ENCODE results near the gene ARHGAP26. TPM values are rescaled to one million over a fixed set of nuclear protein-coding genes. Genes with fewer than 3 reads are reported as not detected.

Gene ARHGAP26
- total and polyA plus RNA-seq, 2 experiments from 2014 or later: 9.5 to 16.8 TPM

GRCh38 chr5:143101725-143102386 is 331.7 kb downstream of the ARHGAP26 start:
- no peak overlapping the region for H2AFZ ChIP-seq
- no peak overlapping the region; the same call in 1 of the 2 replicates for H3K27ac Mint-ChIP-seq
- DNase-seq (ENCODE audit: low spot score) (no peak), ATAC-seq (no peak)
- no peaks in the 10 kb centered on the region for H3K4me1 ChIP-seq (ENCODE audit: insufficient read depth)
- H3K9me2 ChIP-seq (ENCODE audit: insufficient read depth): no peaks in the 10 kb centered on the region
- H3K27me3 Mint-ChIP-seq (ENCODE audit: insufficient read depth, low read depth, poor library complexity): no peaks in the 10 kb centered on the region
- H3F3A ChIP-seq (replicated peaks; ENCODE audit: low read depth): no peaks in the 10 kb centered on the region
- H3K36me3 ChIP-seq (ENCODE audit: insufficient read depth): no peaks in the 10 kb centered on the region
- H3K4me2 ChIP-seq: no peak overlapping the region
- H3K4me3 Mint-ChIP-seq: no peak overlapping the region
- no peak overlapping the region for H3K4me3 ChIP-seq
- peaks cover 3% of the 10 kb centered on the region; the same call in 1 of the 3 replicates for H3K36me3 Mint-ChIP-seq (ENCODE audit: low read depth)
- H4K20me1 ChIP-seq (replicated peaks; ENCODE audit: insufficient read depth): no peaks in the 10 kb centered on the region
- no peaks in the 10 kb centered on the region for H3K27me3 ChIP-seq (ENCODE audit: insufficient read depth)
- H3K4me1 Mint-ChIP-seq: peaks cover 5% of the 10 kb centered on the region; the same call in 1 of the 3 replicates
- no peaks in the 10 kb centered on the region for H3K9me3 Mint-ChIP-seq
- TF ChIP-seq POLR2AphosphoS5 (IDR thresholded peaks at IDR 0.05; ENCODE audit: low read depth) (no peak), EZH2phosphoT487 (IDR thresholded peaks at IDR 0.05; ENCODE audit: unreplicated experiment) (no peak), ZNF331 (CRISPR knock-in tag; IDR thresholded peaks at IDR 0.05; ENCODE audit: low read depth) (no peak), EZH2 (IDR thresholded peaks at IDR 0.05; ENCODE audit: low read depth, unreplicated experiment) (no peak), NANOG (IDR thresholded peaks at IDR 0.05; ENCODE audit: borderline replicate concordance) (no peak), JUNB (IDR thresholded peaks at IDR 0.05; ENCODE audit: unreplicated experiment) (no peak), CREB1 (CRISPR knock-in tag; IDR thresholded peaks at IDR 0.05; ENCODE audit: low read depth) (no peak), ZNF114 (CRISPR knock-in tag; IDR thresholded peaks at IDR 0.05) (no peak), STAT1 (IDR thresholded peaks at IDR 0.05; ENCODE audit: unreplicated experiment) (no peak), CTCF (conservative IDR thresholded peaks at IDR 0.05; ENCODE audit: low read depth in 2 of 2) (no peak), ZNF462 (CRISPR knock-in tag; IDR thresholded peaks at IDR 0.05) (no peak), ETS1 (IDR thresholded peaks at IDR 0.05) (no peak)
- TF ChIP-seq, protein P1, sequence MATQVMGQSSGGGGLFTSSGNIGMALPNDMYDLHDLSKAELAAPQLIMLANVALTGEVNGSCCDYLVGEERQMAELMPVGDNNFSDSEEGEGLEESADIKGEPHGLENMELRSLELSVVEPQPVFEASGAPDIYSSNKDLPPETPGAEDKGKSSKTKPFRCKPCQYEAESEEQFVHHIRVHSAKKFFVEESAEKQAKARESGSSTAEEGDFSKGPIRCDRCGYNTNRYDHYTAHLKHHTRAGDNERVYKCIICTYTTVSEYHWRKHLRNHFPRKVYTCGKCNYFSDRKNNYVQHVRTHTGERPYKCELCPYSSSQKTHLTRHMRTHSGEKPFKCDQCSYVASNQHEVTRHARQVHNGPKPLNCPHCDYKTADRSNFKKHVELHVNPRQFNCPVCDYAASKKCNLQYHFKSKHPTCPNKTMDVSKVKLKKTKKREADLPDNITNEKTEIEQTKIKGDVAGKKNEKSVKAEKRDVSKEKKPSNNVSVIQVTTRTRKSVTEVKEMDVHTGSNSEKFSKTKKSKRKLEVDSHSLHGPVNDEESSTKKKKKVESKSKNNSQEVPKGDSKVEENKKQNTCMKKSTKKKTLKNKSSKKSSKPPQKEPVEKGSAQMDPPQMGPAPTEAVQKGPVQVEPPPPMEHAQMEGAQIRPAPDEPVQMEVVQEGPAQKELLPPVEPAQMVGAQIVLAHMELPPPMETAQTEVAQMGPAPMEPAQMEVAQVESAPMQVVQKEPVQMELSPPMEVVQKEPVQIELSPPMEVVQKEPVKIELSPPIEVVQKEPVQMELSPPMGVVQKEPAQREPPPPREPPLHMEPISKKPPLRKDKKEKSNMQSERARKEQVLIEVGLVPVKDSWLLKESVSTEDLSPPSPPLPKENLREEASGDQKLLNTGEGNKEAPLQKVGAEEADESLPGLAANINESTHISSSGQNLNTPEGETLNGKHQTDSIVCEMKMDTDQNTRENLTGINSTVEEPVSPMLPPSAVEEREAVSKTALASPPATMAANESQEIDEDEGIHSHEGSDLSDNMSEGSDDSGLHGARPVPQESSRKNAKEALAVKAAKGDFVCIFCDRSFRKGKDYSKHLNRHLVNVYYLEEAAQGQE (IDR thresholded peaks at IDR 0.05; ENCODE audit: unreplicated experiment): no peak
- no peaks in the 10 kb centered on the region for H3K79me2 ChIP-seq (replicated peaks; ENCODE audit: insufficient read depth)
- no peak overlapping the region for H3K27ac ChIP-seq (ENCODE audit: low read depth)

Data from GM23338 (cell line).